Nephron progenitor cell (in vitro differentiated cells): ENCODE results near the gene TTLL1.

ENCODE experiments used
- DNase-seq: peaks from one replicate; pipeline ENCODE4 v3.0.0; 2021
- H3K27ac Mint-ChIP-seq: 2 replicates; pipeline ENCODE4 v1.8.0; 2021; ENCODE audit warnings: mild to moderate bottlenecking, moderate library complexity, mixed read lengths
- H3K27me3 Mint-ChIP-seq: 2 replicates; pipeline ENCODE4 v1.8.0; 2021; ENCODE audit warnings: mild to moderate bottlenecking, low read depth, mixed read lengths; ENCODE audit not compliant: poor library complexity
- H3K36me3 Mint-ChIP-seq: 2 replicates; pipeline ENCODE4 v1.8.0; 2021; ENCODE audit warnings: low read depth, mixed read lengths
- H3K4me1 Mint-ChIP-seq: 2 replicates; pipeline ENCODE4 v1.8.0; 2021; ENCODE audit warnings: mixed read lengths
- H3K4me3 Mint-ChIP-seq: 2 replicates; pipeline ENCODE4 v1.8.0; 2021; ENCODE audit warnings: mild to moderate bottlenecking, moderate library complexity, mixed read lengths
- H3K9me3 Mint-ChIP-seq: 2 replicates; pipeline ENCODE4 v1.8.0; 2021; ENCODE audit warnings: mild to moderate bottlenecking, moderate library complexity, mixed read lengths
- TF ChIP-seq, protein P1 (sequence below): fragments of 200-600 bp; sonication (generic); IDR thresholded peaks from 2 replicates; pipeline ENCODE4 v1.5.0; 2021; ENCODE audit warnings: antibody characterized with exemption

TTLL1 gene

GRCh38 chr22:43098356-43098755 lies 9.2 kb upstream of the TTLL1 start:
- Mint-ChIP-seq H3K4me3 (no peak overlapping the region), H3K36me3 (peaks cover 6% of the 10 kb centered on the region), H3K27me3 (peaks cover 8% of the 10 kb centered on the region), H3K9me3 (peaks cover 16% of the 10 kb centered on the region), H3K27ac (no peak overlapping the region), H3K4me1 (peaks cover 17% of the 10 kb centered on the region)
- no peak for DNase-seq
- TF ChIP-seq, protein P1, sequence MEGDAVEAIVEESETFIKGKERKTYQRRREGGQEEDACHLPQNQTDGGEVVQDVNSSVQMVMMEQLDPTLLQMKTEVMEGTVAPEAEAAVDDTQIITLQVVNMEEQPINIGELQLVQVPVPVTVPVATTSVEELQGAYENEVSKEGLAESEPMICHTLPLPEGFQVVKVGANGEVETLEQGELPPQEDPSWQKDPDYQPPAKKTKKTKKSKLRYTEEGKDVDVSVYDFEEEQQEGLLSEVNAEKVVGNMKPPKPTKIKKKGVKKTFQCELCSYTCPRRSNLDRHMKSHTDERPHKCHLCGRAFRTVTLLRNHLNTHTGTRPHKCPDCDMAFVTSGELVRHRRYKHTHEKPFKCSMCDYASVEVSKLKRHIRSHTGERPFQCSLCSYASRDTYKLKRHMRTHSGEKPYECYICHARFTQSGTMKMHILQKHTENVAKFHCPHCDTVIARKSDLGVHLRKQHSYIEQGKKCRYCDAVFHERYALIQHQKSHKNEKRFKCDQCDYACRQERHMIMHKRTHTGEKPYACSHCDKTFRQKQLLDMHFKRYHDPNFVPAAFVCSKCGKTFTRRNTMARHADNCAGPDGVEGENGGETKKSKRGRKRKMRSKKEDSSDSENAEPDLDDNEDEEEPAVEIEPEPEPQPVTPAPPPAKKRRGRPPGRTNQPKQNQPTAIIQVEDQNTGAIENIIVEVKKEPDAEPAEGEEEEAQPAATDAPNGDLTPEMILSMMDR, result no peak

- H3K36me3 Mint-ChIP-seq, result peaks cover 6% of the 10 kb centered on the region
- H3K27me3 Mint-ChIP-seq, result peaks cover 8% of the 10 kb centered on the region
- H3K9me3 Mint-ChIP-seq, result peaks cover 16% of the 10 kb centered on the region
- TF ChIP-seq, protein P1, result no peak
- peaks cover 6% of the 10 kb centered on the region for H3K4me1 Mint-ChIP-seq
- H3K4me3 Mint-ChIP-seq, result no peak overlapping the region
- H3K27ac Mint-ChIP-seq, result no peak overlapping the region
- DNase-seq, result no peak
Observed at GRCh38 chr22:43096420-43096819, 7.2 kb upstream of the TTLL1 start.

GRCh38 chr22:43094551-43094950 lies 5.4 kb upstream of the TTLL1 start:
- no peak overlapping the region for H3K4me3 Mint-ChIP-seq
- peaks cover 8% of the 10 kb centered on the region for H3K27me3 Mint-ChIP-seq
- TF ChIP-seq, protein P1, result no peak
- DNase-seq, result no peak
- H3K4me1 Mint-ChIP-seq, result peaks cover under 1% of the 10 kb centered on the region
- H3K27ac Mint-ChIP-seq, result no peak overlapping the region
- H3K36me3 Mint-ChIP-seq, result peaks cover 6% of the 10 kb centered on the region
- peaks cover 16% of the 10 kb centered on the region for H3K9me3 Mint-ChIP-seq

DNA sequence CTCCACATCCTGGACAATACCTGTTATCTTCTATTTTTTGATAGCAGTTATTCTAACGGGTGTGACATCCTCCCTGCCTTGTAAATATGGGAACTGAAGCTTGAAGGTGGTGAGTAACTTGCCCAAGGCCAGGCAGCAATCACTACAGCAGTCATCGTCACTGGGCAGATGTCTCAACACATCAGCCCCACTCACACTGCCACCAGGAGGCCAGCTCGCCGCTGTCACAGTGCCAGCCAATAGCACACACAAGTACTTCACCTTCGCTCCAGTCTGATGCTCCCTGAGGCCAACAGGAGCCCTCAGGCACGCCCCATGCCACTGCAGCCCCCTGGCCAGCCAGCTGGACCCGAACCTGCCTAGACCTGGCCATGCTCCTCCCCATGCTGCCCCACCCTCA lies 4.9 kb upstream of the TTLL1 start:
- Mint-ChIP-seq H3K27me3 (peaks cover 8% of the 10 kb centered on the region), H3K9me3 (peaks cover 16% of the 10 kb centered on the region), H3K27ac (no peak overlapping the region), H3K4me3 (no peak overlapping the region), H3K36me3 (peaks cover 6% of the 10 kb centered on the region), H3K4me1 (peaks cover 3% of the 10 kb centered on the region)
- DNase-seq, result no peak
- TF ChIP-seq, protein P1, result no peak

GRCh38 chr22:43092085-43092484 lies 2.9 kb upstream of the TTLL1 start:
- Mint-ChIP-seq H3K4me1 (peaks cover 10% of the 10 kb centered on the region), H3K36me3 (peaks cover 7% of the 10 kb centered on the region), H3K4me3 (no peak overlapping the region), H3K27me3 (peaks cover 8% of the 10 kb centered on the region), H3K27ac (no peak overlapping the region), H3K9me3 (peaks cover 16% of the 10 kb centered on the region)
- DNase-seq, result no peak
- TF ChIP-seq, protein P1, result no peak

DNA sequence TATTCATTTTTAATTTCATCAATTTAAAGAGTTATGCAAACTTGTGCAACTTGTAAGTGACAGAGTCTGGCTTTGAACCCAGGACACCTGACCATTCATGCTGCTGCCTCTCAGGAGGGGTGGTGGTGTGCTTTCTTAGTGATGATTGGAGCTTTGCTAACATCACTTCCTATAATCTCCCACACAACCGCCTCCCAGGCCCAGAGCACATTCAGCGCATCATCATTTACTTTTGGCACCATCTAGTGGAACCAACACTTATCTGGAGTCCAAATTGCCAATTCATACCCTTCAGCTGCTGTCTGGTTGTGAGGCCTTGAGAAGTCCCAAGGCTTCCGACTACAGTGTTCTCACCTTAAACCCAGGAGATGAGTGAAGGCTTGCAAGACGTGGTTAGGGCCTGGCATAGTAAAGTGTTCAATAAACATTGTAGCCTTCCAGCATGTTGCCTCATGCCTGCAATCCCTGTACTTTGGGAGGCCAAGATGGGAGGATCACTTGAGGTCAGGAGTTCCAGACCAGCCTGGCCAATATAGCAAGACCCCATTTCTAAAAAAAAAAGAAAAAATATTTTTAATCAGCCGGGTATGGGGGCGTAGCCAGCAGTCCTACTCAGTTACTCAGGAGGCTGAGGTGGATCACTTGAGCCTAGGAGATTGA lies 1.1 kb upstream of the TTLL1 start:
- H3K4me1 Mint-ChIP-seq, result peaks cover 19% of the 10 kb centered on the region
- no peak overlapping the region for H3K27ac Mint-ChIP-seq
- no peak for DNase-seq
- H3K27me3 Mint-ChIP-seq, result peaks cover 4% of the 10 kb centered on the region
- H3K9me3 Mint-ChIP-seq, result peaks cover 5% of the 10 kb centered on the region
- H3K4me3 Mint-ChIP-seq, result peak overlapping the region; percentile 93
- TF ChIP-seq, protein P1, result no peak
- H3K36me3 Mint-ChIP-seq, result peaks cover 19% of the 10 kb centered on the region
